GM18508 (cell line): ENCODE measurements around the gene LNP1.
"Not testable (repeated sequence)": the region's sequence is repeated elsewhere in the genome, so short reads cannot be mapped to it uniquely, and the experiment has no call there.

Source experiments
- ATAC-seq: cut with Tn5 transposase; IDR thresholded peaks from one replicate; pipeline ENCODE4 v1.9.1; 2021; ENCODE audit warnings: moderate number of reproducible peaks; ENCODE audit not compliant: insufficient read depth, unreplicated experiment

Gene LNP1

DNA sequence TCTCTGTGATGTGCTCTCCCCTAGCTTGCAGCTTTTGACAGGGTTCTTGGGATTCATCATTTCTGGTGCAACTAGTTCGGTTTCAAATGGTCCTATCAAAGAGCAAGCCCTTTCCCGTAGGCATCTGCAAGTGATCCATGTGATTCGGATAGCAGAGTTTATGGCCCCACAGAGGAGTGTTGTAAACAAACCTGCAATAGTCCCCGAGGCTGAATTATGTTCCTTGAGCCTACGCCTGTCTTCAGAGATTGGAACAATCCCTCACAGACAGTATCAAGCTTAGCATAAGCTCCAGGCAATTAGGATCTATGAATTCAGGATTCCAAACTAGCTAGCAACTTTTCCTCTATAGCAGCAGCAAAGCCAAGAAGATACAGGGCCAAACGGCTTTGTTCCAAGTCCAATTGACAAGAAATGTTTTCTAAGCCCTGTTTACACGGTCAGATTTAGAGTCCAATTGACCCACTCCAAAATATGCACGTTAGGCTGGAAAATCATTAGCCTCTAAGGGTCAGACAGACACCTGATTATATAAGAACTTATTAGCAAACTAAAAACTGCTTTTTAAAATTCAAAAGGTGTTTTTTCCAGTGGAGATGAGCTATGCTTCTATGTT, 24.8 kb downstream of the LNP1 start:
- no peak for ATAC-seq

DNA sequence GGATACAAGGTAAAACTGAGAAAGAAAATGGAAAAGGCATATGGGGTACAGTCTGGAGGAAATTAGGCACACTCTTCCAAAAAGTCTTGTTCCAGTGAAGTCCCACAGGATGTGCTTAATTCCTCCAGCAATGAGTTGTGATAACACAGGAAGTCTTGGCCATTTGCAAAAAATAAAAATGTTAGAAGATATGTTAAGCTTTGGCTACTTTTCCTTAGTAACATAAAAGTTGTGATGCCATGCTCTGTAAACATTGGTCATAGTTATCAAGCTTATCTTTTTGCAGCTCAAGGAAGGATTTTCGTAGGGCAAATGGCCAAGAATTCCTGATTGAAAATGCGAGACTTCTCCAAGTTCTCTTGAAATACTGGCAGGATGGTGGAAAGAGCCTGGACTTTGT, 26.4 kb downstream of the LNP1 start:
- no peak for ATAC-seq

DNA sequence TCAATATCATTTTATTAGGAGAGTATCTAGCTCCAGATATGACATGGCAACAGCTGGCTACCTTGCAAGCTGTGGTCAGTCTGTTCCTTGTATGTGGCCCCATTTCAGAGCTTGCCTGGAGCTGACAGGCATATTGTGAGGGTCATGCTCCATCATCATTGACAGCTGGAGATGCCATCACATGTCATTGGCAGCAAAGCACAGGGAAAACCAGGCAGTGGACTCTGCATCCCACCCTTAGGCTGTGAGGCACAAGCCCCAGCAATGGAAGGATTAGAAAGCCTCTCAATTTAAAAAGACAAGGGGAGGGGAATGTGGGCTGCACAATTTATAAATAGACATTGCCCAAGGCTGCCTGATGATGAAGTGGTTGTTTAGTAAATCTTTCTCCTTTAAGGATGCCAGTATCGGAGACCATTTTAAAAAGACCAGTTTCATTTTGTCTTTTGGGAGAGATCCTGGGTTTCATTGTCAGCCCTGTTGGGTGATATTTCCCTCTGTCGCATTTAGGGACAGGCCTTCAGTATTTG, 27.9 kb downstream of the LNP1 start:
- no peak for ATAC-seq

DNA sequence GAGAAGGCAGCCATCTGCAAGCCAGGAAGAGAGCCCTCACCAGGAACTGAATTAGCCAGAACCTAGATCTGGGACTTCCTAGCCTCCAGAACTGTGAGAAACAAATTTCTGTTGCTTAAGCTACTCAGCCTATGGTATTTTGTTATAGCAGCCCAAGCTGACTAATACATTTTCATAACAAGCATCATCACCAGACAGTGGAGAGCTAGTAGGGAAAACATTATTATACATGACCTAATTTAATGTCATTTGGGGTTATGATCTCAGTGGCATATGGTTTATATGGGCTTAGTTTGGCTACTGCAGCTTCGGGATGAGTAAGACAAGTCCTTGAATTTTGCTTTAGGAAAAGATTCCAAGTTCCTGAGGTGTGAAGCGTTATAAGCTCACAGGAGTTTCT, 35.6 kb downstream of the LNP1 start:
- ATAC-seq, result no peak

DNA sequence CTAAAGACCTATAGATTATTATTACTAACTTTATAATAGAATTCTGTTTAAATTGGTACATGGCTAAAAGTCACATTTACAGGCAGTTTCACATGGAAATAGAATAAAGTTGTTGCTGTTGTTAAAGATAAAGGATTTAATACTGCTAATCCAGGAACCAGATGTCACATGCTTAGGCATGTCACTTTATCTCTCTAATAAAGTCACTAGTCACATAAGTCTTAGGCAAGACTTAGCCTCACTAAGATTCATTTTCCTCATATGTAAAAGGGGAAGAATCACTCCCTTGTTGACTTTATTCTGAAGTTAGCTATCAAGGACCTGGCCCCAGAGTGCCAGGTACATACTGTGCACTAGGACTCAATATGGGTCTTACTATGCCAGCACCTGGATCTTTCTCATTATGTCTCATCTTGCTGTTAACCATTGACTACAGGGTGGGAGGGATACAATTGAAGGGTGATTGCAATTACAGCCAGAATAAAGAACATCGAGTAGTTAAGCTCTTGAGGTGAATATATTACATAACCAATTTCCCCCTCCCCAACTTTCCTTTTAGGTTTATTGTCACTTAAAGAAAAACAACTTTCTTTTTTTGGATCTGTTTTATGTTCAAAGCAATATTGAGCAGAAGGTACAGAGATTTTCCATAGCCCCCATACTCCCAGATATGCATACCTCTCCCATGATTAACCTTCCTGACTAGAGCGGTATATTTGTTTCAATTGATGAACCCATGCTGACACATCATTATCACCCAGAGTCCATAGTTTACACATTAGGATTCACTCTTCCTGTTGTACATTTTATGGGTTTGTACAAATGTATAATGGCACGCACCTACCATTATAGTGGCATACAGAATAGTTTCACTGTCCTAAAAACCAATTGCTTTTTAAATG, 36.6 kb downstream of the LNP1 start:
- ATAC-seq, result peak; percentile 58

DNA sequence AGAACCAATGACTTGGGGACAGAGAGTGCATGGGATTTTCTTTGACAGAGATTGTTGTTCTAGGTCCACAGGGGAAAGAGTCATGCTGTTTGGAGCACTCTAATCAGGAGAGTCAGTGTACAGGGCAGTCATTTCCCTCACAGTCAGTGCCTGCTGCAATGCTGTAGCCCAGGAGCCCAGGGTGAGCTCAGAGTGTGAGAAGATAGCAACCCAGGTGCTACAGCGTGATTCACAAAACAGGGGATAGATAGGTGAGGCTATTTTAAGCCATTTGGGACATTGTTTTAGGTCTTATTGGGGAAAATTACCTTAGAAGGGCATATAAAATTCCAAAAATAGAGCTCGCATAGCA, 37.3 kb downstream of the LNP1 start:
- no peak for ATAC-seq

DNA sequence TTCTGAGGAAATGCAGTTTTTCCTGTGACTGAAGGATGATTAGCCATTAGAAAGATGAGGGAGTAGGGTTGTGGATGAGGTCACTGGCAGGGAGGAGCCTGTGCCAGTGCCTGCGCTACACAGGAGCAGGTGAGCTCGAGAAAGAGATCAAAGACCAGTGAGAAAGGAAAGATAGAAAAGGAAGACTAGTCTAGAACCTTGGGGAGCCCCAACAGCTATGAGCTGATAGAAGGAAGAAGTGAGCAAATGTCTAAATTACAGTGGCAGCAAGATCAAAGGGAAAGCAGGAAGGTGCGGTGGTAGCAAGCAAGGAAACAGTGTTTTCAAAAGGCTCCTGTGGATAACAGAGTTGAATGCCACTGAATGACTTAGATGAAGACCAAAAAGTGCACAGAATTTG, 39.6 kb downstream of the LNP1 start:
- ATAC-seq, result no peak

DNA sequence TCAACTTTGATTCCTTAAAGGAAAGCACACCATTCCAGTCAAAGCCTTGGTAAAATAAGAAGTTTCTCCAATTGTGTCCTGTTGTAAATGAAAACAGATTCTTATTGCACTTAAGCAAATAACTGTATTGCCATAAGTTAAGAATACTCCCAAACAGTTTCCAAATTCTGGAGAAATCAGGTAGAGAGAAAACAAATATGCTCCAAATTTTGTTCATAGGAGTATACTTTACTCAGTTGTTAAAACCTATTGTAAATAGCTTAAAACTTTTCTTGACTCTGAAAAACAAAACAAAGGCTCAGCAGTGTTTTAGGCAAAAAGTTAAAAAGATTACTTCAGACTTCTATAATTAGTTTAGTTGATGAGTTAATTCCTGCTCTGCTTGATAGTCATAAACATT, 42.4 kb downstream of the LNP1 start:
- ATAC-seq, result no peak

DNA sequence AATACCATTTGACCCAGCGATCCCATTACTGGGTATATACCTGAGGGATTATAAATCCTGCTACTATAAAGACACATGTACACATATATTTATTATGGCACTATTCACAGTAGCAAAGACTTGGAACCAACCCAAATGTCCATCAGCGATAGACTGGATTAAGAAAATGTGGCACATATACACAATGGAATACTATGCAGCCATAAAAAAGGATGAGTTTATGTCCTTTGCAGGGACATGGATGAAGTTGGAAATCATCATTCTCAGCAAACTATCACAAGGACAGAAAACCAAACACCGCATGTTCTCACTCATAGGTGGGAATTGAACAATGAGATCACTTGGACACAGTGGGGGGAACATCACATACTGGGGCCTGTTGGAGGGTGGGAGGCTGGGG, 45.7 kb downstream of the LNP1 start:
- ATAC-seq, result not testable (repeated sequence)

DNA sequence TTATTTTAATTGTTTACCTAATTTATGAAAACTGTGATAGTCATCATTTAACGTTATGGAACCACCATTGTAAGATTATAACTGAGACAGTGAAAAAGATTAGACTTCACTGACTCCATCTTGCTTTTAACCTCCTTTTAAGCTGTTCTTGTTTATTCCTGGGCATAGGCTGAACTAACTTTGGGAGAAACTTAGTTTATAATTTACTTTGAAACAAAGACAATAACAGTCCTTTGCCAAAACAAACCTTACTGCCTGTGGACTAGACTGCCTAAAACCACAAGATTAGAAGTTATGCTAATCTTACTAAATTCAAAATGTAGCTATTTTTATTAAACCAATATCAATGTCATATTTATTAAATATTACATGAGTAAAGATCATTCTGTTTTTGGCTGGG, 46.7 kb downstream of the LNP1 start:
- no peak for ATAC-seq

DNA sequence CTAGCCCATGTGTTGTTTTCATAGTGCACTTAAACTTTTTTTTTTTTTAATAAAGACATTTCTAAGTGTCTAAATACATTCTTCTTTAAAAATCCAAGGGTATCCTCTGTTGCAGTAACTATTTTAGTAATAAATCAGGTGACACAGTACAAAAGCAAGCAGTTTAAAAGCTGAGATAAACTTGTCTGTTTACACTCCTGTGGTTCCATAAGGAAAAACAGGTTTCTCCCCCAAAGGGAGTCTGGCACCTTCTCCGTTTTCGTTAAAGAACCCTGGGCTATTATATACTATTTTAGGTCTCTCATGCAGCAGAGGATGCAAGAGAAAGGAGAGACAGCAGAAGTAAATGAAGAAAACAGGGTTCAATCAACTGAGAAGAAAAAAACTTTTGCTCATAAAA, 47.9 kb downstream of the LNP1 start:
- ATAC-seq, result no peak

DNA sequence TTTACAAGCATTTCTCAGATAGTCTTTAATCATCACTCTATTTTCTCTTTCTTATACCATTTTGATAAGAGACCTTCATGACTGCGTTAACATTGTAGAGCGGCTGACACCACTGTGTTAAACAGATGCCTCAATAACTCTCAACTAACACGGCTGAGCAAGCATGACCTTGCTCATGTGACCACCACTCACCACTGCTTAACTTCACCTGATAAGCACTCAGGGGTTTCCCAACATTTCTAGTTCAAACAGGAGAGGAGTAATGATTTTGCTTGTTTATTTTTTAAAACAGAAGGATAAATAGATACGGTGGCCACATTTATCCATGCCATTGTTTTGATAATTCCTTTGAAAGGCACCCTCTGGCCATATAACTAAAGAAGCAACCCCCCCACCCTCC, 53.3 kb downstream of the LNP1 start:
- no peak for ATAC-seq

DNA sequence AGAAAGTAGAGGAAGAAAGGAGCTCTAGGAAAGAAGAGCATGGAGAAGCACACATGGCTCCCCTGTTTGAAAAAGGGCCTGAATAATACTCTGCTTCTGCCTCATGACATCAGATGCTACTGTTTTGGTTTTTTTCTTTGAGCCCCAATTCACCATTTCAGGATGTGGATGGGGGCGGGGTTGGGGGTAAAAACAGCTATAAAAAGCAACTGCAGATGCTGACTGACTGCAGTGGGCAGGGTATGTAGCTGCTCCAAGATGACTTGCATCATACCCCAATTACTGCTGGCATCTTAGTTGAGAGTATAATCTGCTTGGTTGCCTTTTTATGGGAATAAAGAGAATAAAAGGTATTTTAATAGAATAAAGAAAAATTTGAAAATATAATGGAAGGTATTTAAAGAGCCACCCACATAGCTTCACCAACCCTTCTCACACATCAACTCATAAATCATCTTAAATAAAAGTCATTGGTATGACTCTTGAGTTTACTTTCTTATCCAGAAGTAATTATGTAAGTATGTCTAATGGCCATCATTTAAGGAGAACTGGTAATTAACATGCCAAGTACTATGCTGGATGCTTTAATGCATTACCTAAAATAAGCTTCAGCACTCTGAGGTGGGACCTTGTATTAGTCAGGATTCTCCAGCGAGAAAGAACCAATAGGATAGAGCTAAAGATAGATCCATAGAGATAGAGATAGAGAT, 54.7 kb downstream of the LNP1 start:
- no peak for ATAC-seq

DNA sequence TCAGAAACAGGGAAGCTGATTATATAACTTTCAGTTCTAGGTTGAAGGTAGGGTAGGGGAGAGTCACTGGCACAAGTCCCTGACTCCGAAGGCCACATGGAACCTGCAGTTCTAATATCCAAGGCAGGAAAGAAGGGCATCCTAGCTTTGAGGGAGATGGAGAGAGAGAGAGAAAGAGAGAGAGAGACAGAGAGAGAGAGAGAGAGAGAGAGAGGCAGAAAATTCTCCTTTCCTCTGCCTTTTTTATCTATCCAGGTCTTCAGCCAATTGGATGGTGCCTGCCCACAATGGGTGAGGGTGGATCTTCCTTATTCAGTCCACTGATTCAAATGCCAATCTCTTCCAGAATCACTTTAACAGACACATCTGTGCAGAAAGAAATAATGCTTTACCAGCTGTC, 55.4 kb downstream of the LNP1 start:
- no peak for ATAC-seq

DNA sequence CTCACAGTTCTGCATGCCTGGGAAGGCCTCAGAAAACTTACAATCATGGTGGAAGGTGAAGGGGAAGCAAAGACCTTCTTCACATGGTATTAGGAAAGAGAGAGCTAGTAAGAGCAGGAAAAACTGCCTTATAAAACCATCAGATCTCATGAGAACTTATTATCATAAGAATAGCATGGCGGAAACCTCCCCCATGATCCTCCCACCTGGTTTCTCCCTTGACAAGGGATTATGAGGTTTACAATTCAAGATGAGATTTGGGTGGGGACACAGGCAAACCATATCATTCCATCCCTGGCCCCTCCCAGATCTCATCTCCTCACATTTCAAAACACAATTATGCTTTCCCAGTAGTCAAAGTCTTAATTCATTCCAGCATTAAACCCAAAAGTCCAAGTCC, 56.5 kb downstream of the LNP1 start:
- ATAC-seq, result no peak

DNA sequence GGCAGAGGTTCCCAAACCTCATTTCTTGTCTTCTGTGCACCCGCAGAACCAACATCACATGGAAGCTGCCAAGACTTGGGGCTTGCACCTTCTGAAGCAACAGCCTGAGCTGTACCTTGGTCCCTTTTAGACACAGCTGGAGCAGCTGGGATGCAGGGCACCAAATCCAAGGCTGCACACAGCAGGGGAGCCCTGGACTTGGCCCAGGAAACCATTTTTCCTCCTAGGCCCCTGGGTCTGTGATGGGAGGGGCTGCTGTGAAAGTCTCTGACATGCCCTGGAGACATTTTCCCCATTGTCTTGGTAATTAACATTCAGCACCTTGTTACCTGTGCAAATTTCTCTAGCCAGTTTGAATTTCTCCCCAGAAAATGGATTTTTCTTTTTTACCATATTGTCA, 57.5 kb downstream of the LNP1 start:
- ATAC-seq, result no peak

DNA sequence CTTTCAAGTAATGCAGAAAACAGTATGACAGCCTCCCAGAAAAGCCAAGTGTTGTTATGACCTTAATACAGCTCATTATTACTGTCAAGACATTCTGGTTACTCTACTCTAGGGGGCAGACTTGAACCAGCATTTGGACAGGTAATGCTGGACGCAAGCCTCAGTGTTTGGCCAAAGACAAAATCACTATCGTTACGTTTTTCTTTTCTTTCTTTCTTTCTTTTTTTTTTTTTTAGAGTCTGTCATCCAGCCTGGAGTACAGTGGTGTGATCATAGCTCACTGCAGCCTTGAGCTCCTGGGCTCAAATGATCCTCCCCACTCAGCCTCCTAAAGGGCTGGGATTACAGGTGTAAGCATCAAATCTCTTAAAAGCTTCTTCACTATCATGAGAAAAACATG, 61.7 kb downstream of the LNP1 start:
- ATAC-seq, result peak; percentile 78

DNA sequence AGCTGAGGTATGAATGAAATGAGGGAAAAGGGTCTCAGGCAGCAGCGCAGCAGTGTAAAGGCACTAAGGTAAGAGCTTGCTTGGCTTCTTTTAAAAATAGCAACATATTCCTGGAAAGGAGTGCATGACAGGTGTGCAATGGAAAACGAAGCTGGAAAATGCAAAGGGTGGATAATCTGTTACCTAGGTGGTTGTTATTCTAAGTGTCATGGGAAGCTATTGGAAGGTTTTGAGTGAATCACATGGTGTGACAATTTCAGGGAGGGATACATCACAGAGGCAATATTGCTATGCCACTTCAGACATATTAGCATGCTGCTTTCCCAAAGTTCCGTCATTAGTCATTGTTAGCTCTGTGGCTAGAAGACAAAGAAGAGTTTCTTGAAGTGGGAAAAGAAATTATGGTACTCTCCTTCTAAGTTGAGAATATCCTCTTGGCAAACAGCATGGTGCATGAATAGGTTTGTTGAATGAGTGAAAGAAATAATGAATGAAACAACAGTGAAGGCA, 62.4 kb downstream of the LNP1 start:
- no peak for ATAC-seq

DNA sequence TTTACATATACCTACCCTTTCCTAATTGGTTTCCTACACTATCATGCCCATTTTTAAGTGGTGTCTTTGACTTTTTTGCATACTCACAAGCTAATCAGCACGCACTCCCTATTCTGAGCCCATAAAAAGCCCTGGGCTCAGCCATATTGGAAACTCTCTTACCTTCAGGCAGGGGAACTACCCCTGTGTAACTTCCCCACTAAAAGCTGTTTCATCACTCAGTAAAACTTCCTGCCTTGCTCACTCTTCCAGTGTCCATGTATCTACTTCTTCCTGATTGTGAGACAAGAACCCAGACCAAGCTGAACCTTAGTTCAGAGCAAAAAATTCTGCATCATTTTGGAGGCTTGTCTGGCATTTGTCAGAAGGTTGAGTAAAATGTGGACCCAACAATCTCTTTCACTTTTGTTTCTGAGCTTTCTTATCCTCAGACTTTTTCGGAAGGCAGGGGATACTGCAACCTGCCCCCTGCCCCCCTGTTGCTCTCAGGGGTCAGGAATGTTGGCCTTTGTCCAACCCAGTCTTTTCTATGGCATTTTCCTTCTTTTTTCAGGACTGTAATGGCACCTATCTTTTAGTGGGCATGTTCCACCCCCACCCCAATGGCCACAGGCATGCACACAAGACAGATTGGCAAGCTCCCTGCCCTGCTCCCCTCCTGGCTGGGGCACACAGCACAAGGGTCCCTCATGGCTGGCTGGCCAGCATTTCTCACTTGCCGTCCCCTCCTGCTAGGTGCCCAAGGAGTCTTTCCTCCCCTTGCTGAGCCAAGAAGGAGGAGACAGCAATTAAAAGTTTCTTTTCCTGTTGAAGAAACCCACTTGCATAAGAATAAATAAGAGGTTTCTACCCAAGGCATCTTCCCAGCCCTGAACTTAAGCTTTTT, 64.8 kb downstream of the LNP1 start:
- no peak for ATAC-seq

DNA sequence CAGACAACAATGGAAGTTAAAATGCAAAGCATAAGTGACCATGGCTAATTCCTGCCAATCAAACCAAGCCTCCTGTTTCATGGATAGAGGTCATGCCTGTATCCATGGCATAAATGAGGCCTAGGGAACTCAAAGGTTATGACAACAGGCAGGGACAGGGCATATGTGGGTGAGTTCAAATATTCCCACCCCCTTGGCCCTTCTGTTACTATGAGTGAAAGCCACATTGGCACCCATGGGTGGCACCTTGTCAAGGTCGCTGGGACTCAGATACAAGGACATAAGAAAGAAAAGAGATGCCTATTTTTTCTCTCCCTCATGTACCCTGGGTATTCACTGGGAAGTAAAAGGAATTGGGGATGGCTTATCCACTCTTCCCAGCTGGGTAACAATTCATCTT, 65.8 kb downstream of the LNP1 start:
- ATAC-seq, result no peak
